Activated effector memory CD4-positive, alpha-beta T cell treated with anti-CD3 and anti-CD28 coated beads, Interleukin-2, amount 50 U/mL, for 16 hours (primary cell): Measurements from ENCODE around the gene CNOT2.

ENCODE experiments used
- DNase-seq: peaks from one replicate; pipeline ENCODE4 v3.0.0-alpha.2; 2020

The CNOT2 gene, protein sequence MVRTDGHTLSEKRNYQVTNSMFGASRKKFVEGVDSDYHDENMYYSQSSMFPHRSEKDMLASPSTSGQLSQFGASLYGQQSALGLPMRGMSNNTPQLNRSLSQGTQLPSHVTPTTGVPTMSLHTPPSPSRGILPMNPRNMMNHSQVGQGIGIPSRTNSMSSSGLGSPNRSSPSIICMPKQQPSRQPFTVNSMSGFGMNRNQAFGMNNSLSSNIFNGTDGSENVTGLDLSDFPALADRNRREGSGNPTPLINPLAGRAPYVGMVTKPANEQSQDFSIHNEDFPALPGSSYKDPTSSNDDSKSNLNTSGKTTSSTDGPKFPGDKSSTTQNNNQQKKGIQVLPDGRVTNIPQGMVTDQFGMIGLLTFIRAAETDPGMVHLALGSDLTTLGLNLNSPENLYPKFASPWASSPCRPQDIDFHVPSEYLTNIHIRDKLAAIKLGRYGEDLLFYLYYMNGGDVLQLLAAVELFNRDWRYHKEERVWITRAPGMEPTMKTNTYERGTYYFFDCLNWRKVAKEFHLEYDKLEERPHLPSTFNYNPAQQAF

GRCh38 chr12:70242695-70243509, at the start of gene CNOT2:
TSS of gene CNOT2 (plus strand) at chr12:70243433. CDS start at chr12:70278227, 34,794 bp downstream.
- peak; percentile 97 for DNase-seq

DNA sequence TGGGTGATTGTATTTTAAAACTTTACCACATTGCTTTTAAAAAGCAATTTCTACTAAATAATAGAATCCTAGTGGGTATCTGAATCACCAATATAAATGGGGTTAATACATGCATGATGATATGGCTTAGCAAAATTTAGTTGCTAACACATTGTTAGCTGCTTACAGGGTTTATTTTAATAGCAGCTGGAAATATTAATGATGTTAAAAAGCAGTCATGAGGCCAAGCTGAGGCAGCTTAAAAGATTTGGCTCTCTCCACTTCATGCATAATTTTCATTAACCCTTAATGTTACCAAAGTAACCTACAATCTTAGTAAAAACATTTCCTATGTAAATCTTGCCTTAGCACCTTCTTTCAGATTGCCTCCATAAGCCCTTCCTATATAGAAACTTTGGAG, 49.2 kb upstream of the CNOT2 start:
- DNase-seq: no peak

DNA sequence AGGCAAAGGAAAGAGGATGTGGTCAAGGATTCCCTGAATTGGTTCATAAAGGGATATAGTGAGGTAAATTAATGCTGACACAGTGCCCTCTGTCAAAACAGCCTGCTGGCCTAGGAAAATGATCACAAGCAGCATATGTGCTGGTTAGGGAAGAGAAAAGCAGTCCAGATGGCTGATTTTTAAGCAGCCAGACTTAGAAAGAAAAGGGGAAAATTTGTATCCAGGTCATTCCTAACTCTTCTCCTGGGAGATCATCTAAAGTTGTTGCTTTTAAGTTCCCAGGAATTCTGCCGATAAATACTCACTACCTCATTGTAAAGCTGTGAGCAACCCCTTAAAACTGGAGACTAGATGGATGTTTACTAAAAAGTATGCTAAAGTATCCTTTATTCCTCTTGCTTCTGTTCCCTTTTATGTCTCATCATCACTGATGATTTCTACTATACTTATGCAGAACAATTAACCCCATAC, 46.4 kb upstream of the CNOT2 start:
- no peak for DNase-seq

DNA sequence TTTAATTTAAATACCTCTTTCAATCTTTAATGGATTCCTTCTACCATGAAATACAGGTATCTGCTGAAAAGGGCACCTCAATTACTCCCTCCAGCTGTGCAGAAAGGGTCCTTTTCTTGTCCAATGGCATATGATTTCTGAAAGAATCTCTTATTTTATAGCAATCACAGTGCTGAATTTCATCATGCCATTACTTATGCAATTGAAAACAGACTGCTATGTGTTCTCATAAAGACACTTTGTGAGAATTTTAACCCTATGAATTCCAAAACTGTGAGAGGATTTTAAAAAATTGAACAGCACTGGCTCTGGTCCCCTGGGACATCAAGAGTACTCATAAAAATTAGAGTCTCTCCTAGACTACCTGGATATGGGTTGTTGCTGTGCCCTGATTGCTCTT, 45.9 kb upstream of the CNOT2 start:
- no peak for DNase-seq

- no peak for DNase-seq
These were observed 29.5 kb upstream of the CNOT2 start for GRCh38 chr12:70213707-70214106.

DNA sequence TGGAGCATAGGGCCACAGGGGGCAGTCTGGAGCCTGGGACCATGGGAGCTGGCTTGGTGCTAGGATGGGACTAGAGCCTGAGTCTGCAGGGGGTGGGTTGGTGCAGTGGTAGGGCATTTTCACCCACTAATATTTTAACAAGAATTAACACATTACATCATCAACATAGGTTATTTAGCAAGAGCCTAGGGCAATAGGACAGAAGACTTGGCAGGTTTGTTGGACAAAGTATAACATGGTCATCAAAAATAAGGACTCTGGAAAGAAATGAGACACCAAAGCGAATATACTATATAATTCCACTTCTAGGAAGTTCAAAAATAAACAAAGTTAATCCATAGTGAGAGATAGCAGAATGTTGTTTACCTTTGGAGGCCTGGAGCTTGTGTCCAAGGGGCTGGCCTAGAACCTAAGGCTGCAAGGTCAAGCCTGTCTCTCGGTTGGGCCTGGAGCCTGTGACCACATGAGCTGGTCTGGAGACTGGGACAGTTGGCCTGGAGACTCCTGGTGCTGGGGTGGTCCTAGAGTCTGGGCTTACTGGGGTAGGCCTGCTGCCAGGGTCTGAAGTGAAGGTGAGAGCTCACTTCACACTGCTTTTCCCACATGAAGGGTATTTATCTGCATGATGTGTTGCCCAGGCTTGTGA, 28.1 kb upstream of the CNOT2 start:
- no peak for DNase-seq

- no peak for DNase-seq
These were observed 25.8 kb upstream of the CNOT2 start for GRCh38 chr12:70217416-70217815.

- DNase-seq: no peak
These were observed 21.6 kb upstream of the CNOT2 start for GRCh38 chr12:70221626-70222025.

- DNase-seq: no peak
These were observed 15.3 kb upstream of the CNOT2 start for GRCh38 chr12:70227911-70228310.

DNA sequence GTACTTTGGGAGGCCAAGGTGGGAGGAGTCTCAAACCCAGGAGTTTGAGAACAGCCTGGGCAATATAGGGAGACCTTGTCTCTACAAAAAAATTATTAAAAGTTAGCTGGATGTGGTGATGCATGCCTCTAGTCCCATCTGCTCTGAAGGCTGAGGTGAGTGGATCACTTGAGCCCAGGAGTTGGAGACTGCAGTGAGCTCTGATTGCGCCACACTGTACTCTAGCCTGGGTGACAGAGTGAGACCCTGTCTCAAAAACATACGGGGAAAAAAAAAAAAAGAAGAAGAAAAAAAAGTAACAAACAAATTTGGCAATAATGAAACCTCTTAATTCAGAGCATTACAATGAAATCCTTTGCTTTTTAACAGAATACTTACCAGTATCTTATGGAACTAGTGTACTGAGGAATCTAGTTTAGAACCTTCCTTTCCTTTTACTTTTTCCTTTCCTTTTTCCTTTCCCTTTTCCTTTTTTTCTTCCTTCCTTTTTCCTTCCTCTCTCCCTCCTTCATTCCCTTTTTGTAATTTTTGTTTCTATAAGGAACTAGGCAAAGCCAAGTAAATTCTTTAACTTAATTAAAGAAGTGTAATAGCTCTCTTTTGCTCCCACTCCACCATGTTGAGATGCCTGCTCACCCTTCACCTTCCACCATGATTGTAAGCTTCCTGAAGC, 12.2 kb upstream of the CNOT2 start:
- DNase-seq: no peak

DNA sequence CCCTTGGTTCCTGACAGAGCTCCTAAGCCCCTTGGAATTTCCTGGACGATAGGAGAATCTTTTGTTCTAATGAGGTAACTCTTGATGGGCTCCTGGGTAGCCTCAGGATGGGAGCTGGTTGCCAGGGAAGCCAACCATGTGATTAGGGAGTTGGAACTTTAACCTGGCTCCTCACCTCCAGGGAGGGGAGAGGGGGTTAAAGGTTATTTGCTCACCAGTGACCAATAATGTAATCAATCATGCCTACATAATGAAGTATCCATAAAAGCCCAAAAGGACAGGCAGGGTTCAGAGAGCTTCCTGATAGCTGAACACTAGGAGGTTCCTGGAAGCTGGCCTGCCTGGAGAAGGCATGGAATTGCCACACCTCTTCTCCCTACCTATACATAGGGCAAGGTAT, 6.2 kb upstream of the CNOT2 start:
- no peak for DNase-seq

- no peak for DNase-seq
These were observed 2.6 kb upstream of the CNOT2 start for GRCh38 chr12:70240673-70241072.

- DNase-seq: no peak
These were observed 1.4 kb upstream of the CNOT2 start for GRCh38 chr12:70241845-70242244.

DNA sequence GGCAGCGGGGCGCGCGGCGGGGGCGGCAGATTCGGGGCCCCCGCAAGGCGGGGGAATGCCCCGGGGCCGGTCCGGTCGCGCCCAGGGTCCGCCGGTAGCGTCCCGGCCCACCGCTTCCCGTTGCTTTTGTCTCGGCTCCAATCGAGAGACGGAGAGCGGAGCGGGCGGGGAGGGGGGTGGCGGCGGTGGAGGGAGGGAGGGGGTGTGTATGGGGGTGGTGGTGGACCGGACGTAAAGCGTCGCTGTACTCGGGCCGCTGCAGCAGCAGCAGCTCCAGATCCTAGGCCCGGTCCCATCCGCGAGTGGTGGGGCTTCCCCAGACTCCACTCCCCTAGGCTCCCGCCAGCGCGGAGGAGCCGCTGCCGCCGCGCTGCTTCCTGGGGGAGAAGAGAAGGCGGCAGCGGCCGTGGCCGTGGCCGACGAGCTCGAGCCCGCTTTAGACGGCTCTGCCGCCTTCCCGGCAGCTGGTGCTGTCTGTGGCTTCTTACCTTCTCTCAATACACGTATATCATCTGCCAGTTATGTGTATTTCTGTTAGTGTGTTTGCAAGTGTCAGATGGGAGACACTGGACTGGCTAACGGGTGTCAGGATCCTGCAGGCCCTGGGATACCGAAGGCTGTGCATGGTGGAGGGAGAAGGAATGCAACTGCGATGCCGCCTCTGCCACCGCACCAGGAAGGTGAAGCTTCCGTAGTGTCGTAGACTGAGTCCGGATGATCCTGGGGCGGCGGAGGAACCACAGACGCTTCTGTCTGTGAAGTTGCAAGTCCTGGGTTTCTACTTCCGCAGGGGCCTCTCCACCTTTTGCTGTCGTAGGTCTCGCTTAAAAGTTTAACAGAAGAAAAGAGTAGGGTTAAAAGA, 508 bp downstream of the CNOT2 start:
- peak; percentile 89 for DNase-seq

DNA sequence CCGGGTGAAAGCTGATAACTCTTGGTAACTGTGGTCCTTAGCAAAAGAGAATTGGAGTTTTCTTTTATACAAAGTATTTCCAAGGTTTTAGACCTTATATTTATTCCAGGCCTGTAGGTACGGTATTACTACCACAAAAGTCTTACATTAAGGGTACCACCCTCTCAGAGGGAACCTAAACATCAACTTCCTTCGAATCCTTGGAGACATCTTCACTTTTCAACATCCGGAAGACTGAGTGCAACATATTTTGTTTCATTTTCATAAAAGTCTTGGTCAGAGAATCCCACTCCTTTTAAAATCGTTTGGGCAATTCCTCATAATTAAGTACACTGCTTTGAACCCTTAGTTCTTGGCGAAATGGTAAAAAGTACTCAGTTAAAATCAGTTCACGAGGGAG, 1.2 kb downstream of the CNOT2 start:
- no peak for DNase-seq

GRCh38 chr12:70245458-70245857, 2.2 kb downstream of the CNOT2 start:
- DNase-seq: no peak

DNA sequence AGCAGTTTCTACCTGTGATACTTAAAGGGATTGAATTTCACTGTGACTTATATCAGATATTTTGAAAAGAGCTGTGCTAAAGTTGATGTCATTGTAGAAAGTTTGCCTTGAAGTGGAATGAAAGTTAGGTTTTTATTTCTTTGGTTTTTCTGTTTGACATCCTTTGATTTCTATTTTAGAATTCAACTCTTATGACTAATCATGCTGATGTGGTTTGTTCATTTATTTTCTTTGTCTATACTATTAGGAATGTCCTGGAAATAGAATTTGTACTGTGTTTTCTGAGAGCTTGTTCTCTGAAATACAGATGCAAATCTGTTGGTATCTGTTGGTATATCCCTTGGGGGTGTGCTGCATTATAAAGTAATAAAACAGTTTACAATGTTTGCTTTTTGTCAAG, 3.3 kb downstream of the CNOT2 start:
- DNase-seq: no peak

- DNase-seq: no peak
These were observed 4.5 kb downstream of the CNOT2 start for GRCh38 chr12:70247653-70248199.

GRCh38 chr12:70248876-70249275, 5.6 kb downstream of the CNOT2 start:
- DNase-seq: no peak

GRCh38 chr12:70249903-70250302, 6.7 kb downstream of the CNOT2 start:
- DNase-seq: no peak

DNA sequence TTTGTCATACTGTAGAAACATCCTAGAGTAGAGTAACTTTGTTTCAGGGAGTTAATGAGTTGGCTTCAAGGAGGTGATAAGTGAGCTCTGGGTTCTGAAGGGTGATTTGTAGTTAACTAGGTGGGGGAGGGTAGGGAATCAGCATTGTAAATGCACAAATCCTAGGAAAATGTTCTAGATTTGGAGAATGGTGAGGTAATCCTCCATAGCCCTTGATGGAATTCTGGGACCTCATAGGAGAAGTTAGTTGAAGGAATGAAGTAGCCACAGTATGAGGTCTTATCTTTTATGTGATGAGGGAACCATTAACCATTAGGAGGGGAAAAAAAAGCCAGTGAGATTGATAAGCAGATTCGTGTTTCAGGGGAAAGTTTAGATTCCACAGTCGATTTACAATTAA, 8.0 kb downstream of the CNOT2 start:
- no peak for DNase-seq
